ENCODE measurements around the gene NAGLU.

Gene NAGLU
- total RNA-seq, result 6.6 to 27.3 reads per million in 2 experiments

DNA sequence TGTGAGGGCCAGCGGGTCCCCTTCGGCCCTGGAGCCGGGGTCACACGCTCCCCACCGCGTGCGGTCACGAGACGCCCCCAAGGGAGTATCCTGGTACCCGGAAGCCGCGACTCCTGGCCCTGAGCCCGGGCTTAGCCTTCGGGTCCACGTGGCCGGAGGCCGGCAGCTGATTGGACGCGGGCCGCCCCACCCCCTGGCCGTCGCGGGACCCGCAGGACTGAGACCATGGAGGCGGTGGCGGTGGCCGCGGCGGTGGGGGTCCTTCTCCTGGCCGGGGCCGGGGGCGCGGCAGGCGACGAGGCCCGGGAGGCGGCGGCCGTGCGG, at the start of gene NAGLU:
NAGLU (plus strand) TSS at position 194 of the 324 bp plus-strand sequence; CDS start at position 226, 32 bp downstream.
- DNase-seq (ENCODE audit: low read depth), result peak; percentile 54

DNA sequence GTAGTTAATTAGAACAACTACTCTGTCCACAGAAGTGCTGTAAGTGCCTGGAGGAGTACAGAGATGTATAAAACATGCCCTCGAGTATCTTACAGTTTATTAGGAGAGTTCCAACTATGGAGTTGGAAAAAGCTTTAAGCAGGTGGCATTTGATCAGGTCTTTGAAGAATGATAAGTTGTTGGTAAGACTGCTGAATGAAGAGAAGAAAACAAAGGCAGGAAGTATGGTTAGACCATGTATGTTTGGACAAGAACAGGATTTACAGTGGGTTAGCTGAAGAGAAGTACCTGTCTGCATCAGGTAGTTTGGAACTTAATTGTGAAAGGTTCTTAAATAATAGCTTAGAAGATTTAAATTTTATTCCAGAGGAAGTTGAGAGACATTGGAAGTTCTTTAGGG, 48.0 kb upstream of the NAGLU start:
- DNase-seq (ENCODE audit: low read depth), result no peak

DNA sequence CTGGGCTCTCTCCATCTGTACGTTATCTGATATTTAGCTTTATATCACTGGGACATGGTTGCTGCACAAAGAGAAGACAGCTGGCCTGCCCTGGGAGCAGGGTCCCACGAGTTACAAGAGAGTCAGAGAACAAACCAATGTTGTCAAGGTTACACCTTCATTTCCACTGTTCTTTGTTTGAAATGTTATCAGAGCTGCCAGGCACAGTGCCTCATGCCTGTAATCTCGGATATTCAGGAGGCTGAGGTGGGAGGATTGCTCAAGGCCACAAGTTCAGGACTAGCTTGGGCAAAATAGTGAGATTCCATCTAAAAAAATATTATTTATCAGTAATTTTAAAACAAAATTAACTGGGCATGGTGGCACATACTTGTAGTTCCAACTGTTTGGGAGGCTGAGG, 42.7 kb upstream of the NAGLU start:
- DNase-seq (ENCODE audit: low read depth), result no peak

DNA sequence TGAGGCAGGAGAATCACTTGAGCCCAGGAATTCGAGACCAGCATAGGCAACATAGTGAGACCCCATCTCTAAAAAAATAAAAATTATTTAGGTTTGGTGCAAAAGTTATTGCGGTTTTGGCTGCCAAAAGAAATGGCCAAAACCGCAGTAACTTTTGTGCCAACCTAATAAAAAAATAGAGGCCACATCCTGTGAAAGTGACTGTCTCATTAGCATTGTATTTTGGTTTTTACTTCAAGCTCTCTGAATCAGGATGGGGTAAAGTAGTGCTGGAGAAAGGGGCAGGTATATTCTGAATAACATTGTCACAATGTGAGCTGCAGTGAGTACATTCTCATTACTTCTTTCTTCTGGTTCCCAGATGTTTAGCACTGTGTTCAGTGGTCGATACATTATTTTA, 41.4 kb upstream of the NAGLU start:
- DNase-seq (ENCODE audit: low read depth), result no peak

DNA sequence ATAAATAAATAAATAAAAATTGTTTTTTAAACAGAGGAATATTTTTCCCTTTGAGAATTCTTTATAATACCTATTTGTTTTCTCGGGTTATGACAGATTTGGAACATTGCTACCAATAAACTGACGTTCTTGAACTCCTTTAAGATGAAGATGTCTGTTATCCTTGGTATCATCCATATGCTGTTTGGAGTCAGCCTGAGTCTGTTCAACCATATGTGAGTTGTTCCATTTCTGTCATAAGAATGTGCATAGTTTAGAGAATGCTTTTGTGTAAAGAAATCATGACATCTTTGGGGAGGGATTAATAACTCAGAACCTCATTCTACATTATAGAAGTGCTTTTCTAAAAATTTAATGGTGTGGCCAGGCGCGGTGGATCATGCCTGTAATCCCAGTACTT, 37.2 kb upstream of the NAGLU start:
- DNase-seq (ENCODE audit: low read depth), result no peak

DNA sequence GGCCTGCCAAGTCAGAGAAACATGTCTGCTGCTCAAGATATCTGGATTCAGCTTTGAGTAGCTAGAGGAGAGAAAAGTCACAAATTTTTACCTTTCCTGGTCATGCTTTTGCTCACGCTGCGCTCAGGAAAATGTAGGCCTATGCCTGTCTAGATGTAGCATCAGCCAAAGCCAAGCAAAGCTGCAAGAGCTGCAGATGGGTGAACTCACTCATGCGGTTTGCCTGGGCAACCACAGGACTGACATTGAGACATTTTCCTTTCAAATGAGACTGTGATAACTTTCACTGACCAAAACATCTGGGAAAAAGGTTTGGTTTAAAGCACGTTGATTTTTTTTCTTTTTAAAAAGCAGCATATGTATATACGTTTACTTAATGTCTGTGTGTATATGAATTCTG, 34.0 kb upstream of the NAGLU start:
- no peak for DNase-seq (ENCODE audit: low read depth)

DNA sequence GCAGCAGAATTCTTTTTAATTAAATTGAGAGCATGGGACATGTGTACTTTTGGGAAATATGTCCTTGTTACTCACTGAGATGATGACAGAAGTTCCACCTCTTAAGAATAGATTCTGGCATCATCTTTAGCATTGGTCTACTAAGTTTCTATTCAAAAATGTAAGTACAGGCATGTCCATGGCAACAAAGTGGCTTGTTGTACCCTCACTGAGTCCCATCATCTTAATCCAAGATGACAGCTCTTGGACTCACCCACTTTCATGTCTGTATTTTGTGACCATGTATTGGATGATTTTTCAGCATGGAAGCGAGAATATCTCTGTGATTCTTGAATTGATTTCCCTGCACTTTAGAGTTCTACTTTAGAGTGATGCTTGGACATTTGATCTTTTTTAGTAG, 33.1 kb upstream of the NAGLU start:
- no peak for DNase-seq (ENCODE audit: low read depth)

DNA sequence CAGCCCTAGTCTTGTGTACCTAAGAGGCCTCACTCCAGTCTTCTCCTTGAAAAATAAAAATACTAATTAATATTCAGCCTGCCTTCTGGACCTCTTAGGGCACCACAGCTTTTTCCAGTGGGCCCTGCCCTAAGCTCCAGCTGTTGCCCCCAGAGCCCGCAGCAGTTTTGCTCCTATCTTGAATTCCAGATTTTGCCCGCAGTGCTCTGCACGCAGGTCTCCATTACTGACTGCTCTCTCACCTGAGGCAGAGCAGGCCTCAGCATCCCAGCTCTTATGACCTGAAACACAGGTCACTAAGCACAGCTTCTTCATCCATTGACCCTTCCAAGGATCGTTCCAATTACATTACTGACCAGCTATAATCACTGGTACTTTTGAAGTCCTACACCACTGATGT, 28.4 kb upstream of the NAGLU start:
- no peak for DNase-seq (ENCODE audit: low read depth)

DNA sequence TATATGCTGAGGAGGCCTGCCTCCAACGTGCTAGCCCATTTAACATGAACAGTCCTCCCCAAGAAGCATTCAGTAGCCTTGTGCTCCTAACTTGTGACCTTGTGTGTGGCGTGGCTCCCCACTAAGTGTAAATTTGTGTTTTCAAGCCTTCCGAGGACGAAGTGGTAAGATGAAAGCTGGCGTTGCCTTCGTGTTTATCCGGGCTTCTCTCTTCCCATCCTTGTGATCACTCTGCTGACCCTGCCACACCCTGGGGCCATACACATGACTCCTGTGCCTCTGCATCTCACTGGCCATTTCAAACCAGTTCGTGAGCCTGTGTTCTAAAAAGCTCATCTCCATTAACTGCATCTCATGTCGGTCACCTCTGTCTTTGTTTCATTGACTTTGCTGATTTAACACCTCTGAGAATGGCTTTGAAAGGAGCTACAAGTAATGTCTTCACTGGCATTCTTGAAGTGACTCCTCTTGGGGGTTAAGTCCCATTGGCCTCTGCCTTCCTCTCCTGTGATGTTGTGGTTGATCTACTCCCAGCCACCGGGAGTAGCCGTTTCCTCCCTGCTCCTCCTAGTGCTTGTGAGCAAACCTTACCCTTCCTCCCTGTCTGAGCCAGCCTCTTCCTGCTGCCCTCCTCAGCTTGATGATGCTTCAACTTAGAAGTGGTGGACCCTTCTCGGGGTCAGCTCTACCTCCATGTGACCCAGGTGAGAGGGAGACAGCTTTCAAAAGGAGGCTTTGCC, 27.4 kb upstream of the NAGLU start:
- DNase-seq (ENCODE audit: low read depth), result no peak

DNA sequence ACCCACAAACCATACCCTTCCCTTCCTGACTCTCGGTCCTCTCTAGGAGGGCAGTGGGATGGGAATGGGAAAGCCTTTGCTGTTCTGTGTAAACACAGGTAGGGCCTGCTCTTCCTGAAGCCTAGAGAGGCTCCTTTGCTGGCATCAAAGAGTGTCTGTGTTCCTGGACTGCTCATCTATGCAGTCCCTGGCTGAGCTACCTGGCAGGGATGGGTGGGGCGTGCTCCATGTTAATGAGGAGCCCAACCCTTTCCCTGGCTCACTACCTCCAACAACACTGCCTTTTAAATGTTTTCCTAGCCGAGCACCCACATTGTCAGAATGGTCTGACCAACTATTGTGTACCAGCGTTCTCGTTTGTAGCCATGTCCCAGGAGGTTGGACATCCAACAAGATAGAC, 26.6 kb upstream of the NAGLU start:
- DNase-seq (ENCODE audit: low read depth), result no peak

DNA sequence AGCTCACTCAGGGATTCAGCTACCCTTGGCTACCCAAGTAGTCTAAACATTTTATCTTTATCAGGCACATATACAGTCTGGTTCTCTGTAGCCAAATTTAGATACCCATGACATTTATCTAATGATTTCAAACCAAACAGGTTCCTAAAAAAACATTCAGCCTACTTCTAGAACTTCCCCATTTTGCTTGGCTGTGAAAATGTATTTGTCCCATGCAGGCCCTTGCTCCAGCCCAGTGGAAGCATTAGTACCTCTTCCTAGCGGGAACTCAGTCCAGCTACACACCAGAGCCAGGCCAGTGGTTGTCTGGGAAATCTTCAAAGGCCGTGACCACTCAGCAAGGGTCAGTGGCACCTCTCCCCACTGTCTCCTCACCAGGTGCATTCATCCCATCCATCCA, 26.2 kb upstream of the NAGLU start:
- no peak for DNase-seq (ENCODE audit: low read depth)

DNA sequence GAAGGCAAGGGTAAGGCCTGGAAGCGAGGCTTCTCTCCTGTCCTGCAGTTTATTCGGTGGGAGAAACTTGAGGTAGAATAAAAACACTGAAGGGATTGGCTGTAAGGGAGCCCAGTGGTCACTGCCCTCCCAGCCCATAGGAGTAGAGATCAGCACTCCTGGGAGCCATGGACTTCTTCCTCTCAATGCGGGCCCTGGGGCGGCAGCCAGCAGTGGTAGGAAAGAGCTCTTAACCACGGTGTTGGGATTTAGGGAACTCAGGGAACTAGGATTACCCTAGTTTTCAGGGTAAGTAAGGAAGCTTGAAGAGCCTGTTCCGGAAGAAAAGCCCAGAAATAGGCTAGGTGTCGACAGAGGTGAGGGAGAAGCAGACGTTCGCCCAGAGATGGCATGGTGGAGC, 23.8 kb upstream of the NAGLU start:
- no peak for DNase-seq (ENCODE audit: low read depth)

DNA sequence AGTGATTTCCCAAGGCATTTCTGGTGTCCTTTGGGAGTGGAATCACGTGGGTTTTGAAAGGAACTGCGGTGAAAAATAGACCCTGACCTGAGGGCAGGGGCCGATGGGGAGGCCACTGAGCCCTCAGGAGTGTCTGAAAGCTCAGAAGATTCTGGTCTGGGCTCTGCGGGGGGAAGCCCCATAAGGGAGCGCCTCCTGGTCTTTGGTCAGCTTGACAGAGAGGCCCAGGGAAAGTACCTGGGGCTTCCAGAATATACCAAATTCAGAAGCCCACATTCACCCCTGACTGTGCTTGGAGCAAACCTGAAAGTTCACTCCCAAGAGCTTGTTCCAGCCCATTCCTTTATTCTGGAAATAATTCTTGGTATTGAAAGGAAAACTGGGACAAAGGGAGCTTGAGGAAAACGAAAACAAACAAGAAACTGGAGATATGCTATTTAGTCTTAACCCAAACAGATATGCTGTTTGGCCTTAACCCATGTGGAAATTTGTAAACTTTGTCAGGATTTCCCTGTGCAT, 23.2 kb upstream of the NAGLU start:
- DNase-seq (ENCODE audit: low read depth), result no peak

DNA sequence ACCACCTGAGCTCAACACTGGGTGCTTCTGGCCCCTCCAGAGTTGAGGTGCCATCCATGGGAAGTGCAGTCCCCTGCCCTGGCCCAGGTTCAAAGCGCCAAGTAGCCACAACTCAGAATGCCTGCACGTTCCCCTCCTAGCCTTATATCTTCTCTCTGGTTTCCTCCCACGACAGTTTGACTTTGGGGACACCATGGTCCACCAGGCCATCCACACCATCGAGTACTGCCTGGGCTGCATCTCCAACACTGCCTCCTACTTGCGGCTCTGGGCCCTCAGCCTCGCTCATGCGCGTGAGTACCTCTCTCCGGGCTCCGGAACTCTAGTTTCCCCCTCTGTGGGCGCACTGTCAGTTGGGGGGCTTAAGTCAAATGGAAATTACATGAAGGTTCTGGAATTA, 22.4 kb upstream of the NAGLU start:
- DNase-seq (ENCODE audit: low read depth), result no peak

DNA sequence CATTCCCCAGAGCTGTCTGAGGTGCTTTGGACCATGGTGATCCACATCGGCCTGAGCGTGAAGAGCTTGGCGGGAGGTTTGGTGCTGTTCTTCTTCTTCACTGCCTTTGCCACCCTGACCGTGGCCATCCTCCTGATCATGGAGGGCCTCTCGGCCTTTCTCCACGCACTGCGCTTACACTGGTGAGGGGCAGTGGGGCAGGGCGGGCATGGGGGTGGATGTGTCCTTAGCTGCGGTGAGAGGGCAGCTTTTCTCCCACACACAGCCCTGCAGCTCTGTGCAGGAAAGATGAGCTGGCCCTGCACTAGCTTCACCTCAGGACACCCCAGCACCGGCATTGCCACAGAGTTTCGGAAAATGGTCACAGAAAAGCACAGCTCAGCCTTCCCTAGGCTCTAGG, 21.8 kb upstream of the NAGLU start:
- DNase-seq (ENCODE audit: low read depth), result no peak

DNA sequence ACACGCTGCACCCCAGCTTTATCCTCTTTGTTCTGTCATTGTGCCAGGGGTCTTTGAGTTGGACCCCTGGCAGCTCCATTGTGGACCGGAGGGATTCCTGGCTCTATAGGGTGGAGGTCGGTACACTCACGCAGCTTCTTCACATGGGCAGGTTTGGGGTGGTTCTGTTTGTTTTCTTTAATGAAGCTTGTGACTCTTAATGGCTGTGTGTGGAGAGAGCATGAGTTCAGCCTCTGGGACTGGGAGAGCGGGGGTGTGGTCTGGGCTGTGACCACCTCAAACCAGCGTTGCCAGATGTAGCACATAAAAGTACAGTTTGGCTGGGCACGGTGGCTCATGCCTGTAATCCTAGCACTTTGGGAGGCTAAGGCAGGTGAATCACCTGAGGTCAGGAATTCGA, 21.2 kb upstream of the NAGLU start:
- no peak for DNase-seq (ENCODE audit: low read depth)

DNA sequence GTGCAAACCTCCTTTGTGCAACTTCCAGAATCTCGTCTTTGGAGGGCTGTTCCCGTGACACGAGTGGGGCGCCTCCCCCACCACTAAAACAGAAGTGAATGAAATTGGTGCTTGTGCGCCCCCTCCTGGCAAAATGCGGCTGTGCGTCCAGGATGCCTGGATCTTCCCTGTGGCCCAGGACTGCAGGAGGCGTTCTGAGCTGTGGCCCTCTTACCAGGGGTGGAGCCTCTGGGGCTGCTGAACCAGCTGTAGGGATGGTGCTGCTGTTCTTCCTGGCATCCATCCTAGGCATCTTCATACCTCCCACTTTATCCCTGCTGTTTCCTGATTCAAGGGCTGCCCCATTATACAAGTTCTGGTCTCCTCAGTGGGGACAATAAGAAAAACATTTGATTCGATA, 18.5 kb upstream of the NAGLU start:
- peak; percentile 73 for DNase-seq (ENCODE audit: low read depth)

DNA sequence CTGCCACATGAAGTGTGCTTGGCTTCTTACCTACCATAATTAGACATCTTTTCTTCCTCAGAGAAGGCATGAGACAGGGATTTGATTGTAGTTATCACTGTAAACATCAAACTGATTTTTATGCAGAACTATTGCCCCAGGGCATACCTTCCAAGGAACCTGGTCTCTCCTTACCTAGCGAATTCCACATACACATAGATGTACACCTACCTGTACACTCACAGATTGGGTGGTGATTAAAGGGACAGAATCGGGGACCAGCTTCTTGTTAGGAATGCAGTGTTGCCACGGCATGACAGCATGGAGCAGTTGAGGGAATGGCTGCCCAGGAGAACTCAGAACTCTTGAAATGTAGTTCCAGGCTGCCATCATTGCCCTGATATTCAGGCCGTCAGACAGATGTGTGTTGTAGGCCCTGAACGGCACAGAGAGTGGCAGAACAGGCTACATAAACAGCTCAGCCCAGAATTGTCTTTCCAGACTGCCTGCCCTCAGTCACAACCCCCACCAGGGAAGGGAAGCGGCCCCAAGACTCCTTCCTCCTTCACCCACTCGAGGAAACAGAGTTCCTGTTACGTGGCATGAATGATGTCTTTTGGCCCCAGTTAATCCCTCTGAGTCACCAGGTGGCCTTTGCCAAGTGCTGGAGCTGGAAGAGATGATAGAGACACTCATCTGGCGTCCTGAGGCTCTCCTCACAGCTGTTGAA, 17.8 kb upstream of the NAGLU start:
- DNase-seq (ENCODE audit: low read depth), result no peak

DNA sequence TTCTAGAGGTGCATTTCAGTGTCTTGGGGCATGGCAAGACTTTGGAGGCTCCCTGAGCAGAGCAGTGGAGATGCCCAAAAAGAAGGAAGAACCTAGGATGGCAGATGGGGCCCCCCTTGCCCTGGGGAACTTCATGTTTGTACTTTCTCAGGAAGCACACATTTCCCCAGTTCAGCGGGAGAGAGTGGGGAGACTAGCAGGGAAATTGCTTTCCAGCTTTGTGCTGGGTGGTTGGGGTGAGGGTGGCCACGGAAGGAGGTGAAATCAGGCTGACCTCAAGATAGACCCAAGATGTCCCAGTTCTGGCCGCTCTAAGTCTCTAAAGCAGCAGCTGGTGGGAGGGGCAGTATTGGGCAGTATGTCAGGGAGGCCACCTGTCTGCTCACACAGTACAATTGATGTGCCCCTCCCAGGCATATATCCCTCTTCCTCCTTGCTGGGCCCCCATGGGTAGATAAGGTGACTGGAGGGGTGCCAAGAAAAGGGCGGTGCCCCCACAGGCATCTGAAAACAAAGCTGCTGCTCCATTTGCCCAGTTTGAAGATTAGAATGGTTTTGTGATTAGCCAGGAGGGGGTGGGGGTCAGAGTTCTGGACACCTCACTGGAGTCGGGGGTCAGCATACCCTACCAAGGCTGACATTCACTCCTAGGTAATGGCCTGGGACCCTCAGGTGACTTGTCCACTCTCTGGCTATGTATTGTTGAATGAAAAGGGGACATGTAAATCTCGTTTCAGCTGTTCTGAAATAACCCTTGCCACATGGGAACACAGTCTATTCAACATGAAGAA, 17.1 kb upstream of the NAGLU start:
- DNase-seq (ENCODE audit: low read depth), result no peak

DNA sequence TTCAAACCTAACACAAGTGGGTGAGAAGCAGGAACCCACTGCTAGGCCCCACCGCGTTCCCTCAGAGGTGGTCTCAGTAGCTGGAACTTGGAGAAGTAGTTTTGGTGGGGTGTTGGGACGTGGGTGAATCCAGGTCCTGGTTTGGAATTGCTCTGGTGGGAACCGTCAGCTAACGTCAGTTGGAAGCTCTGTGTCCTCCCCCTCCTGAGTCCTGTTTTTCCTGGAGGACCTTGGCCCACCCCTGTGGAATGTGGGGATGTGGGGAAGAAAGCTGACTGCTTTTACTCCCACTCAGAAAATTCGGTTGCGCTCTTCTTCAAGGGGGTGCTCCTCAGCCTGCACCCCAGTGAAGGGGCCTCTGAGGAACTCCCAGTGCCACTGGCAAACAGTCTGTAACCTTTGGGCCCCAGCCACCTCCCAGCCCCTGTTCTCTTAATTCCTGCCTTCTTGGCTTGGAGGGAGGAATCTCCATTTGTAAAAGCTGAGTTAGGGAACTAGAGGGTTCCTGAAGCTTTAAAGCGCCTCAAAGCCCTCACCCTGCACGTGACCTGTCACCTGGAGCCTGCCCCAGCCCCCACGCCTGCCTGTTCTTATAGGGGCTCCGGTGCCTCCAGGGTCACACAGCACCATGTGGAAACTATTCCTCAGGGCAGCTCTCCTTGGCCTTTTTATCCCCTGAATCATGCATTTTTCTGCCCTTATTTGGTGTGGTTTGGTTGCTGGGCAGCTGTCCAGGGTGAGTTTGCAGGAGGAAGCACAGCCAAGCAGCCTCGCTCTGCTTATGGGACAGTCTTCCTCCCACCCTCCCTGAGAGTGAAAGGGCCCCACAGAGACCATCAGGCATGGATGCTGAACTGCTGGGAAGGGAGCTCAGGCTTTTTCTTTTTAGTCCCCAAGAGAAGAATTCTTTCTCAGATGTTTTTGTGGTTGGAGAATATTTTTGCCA, 16.2 kb upstream of the NAGLU start:
- DNase-seq (ENCODE audit: low read depth), result no peak

DNA sequence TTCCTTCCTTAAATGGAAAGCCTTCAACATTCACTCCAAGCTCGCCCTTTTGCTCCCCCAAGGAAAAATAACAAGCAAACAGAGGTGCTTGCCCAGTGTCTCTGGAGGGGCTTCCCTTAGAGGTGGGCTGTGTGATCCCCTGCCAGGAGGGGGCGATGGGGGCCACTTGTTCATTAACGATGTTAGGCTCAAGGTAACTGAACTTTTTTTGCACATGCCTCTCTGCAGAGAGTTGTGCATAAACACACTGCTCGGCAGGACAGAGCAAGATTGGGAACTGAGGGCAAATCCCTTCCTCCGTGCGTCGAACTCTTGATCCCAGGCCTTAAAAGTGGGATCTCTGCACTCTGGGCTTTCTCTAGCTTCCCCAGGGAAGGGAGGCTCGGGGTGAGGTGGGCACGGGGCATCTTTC, 15.5 kb upstream of the NAGLU start:
- no peak for DNase-seq (ENCODE audit: low read depth)

DNA sequence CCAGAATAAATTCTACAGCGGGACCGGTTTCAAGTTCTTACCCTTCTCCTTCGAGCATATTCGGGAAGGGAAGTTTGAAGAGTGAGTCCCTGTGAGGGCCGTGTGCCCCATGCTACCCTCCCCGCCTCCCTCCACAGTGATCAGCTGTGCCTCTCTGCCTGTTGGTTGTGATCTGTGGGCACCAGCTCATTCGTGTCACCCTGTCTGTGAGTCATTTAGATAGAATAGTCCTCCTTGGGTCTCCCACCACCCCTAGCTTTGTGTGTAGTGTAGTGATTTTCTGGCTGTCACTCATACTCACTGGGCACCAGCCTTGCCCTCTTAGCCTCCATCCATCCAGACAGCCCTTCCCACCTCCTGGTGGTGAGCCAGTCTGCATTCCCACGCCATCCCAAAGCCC, 15.0 kb upstream of the NAGLU start:
- DNase-seq (ENCODE audit: low read depth), result no peak

Data from T follicular helper cell (primary cell).